D721Med (cell line): ENCODE results near the gene UBE2C.

Experiments
- DNase-seq: peaks from one replicate; pipeline ENCODE4 v3.0.0; 2011; ENCODE audit warnings: low spot score; ENCODE audit not compliant: insufficient read length
- FAIRE-seq: peaks from 2 replicates; lab custom pipeline; 2011; peaks lifted over from hg19 to GRCh38; lab: Jason Lieb, UNC
- CTCF ChIP-seq: IDR thresholded peaks from 2 replicates; pipeline ENCODE4 v1.5.1; 2012; ENCODE audit warnings: mild to moderate bottlenecking, control low read depth; ENCODE audit not compliant: insufficient read depth; ENCODE audit errors: missing control alignments

Gene UBE2C

GRCh38 chr20:45852326-45852725, 39.9 kb downstream of the UBE2C start:
- FAIRE-seq (no peak), DNase-seq (no peak)
- no peak for TF ChIP-seq CTCF

- FAIRE-seq (no peak), DNase-seq (no peak)
- no peak for TF ChIP-seq CTCF
These were observed 41.0 kb downstream of the UBE2C start for GRCh38 chr20:45853484-45853883.

GRCh38 chr20:45857114-45857881, 44.9 kb downstream of the UBE2C start, which contains the start of the genes ACOT8 and ZSWIM3:
Gene ACOT8, minus strand, starts transcription at chr20:45857392. Its CDS starts 77 bp downstream, at chr20:45857315.
Gene ZSWIM3, plus strand, starts transcription at chr20:45857614. Its CDS starts 212 bp downstream, at chr20:45857826.
- DNase-seq (peak; percentile 99), FAIRE-seq (no peak)
- no peak for TF ChIP-seq CTCF

- FAIRE-seq (no peak), DNase-seq (peak; percentile 55)
- TF ChIP-seq CTCF: no peak
These were observed 45.4 kb downstream of the UBE2C start for GRCh38 chr20:45857882-45858216.

GRCh38 chr20:45859916-45860315, 47.5 kb downstream of the UBE2C start:
- FAIRE-seq (no peak), DNase-seq (no peak)
- TF ChIP-seq CTCF: no peak

- no peak for TF ChIP-seq CTCF
- DNase-seq: no peak
- no peak for FAIRE-seq
These were observed 48.2 kb downstream of the UBE2C start for GRCh38 chr20:45860560-45861220.
